ENCODE measurements around the gene TULP4. TPM values are rescaled to one million over a fixed set of nuclear protein-coding genes. Genes with fewer than 3 reads are reported as not detected.

Gene TULP4
- total RNA-seq, 1 experiment from 2014 or later = 105 TPM

- Mint-ChIP-seq H3K27ac (ENCODE audit: unreplicated experiment) (no peak overlapping the region), H3K4me3 (ENCODE audit: low read depth, unreplicated experiment) (no peak overlapping the region), H3K27me3 (ENCODE audit: unreplicated experiment) (peaks cover 13% of the 10 kb centered on the region), H3K4me1 (ENCODE audit: low read depth, unreplicated experiment) (no peaks in the 10 kb centered on the region), H3K36me3 (ENCODE audit: insufficient read depth, unreplicated experiment) (no peaks in the 10 kb centered on the region), H3K9me3 (ENCODE audit: low read depth, unreplicated experiment) (no peaks in the 10 kb centered on the region)
- CTCF ChIA-PET = no interaction called here
- no peak for TF ChIP-seq CTCF (IDR thresholded peaks at IDR 0.05; ENCODE audit: unreplicated experiment)
- intact Hi-C loops (cut with micrococcal nuclease; ENCODE audit: unreplicated experiment) = no loop called here
- no TSS peak for BruUV-seq (replicated peaks)
- DNase-seq = no peak
Observed at GRCh38 chr6:158543606-158544185, 231.4 kb downstream of the TULP4 start.

- Mint-ChIP-seq H3K27ac (ENCODE audit: unreplicated experiment) (no peak overlapping the region), H3K9me3 (ENCODE audit: low read depth, unreplicated experiment) (no peaks in the 10 kb centered on the region), H3K27me3 (ENCODE audit: unreplicated experiment) (peaks cover 13% of the 10 kb centered on the region), H3K4me3 (ENCODE audit: low read depth, unreplicated experiment) (no peak overlapping the region), H3K36me3 (ENCODE audit: insufficient read depth, unreplicated experiment) (no peaks in the 10 kb centered on the region), H3K4me1 (ENCODE audit: low read depth, unreplicated experiment) (no peaks in the 10 kb centered on the region)
- CTCF ChIA-PET = no interaction called here
- intact Hi-C loops (cut with micrococcal nuclease; ENCODE audit: unreplicated experiment) = no loop called here
- DNase-seq = no peak
- TF ChIP-seq CTCF (IDR thresholded peaks at IDR 0.05; ENCODE audit: unreplicated experiment) = no peak
- no TSS peak for BruUV-seq (replicated peaks)
Observed at GRCh38 chr6:158544428-158544827, 232.2 kb downstream of the TULP4 start.

GRCh38 chr6:158545043-158545966 is 233.0 kb downstream of the TULP4 start:
- no peak for TF ChIP-seq CTCF (IDR thresholded peaks at IDR 0.05; ENCODE audit: unreplicated experiment)
- Mint-ChIP-seq H3K4me1 (ENCODE audit: low read depth, unreplicated experiment) (no peaks in the 10 kb centered on the region), H3K27ac (ENCODE audit: unreplicated experiment) (no peak overlapping the region), H3K36me3 (ENCODE audit: insufficient read depth, unreplicated experiment) (no peaks in the 10 kb centered on the region), H3K9me3 (ENCODE audit: low read depth, unreplicated experiment) (no peaks in the 10 kb centered on the region), H3K4me3 (ENCODE audit: low read depth, unreplicated experiment) (no peak overlapping the region), H3K27me3 (ENCODE audit: unreplicated experiment) (peaks cover 13% of the 10 kb centered on the region)
- CTCF ChIA-PET = no interaction called here
- no peak for DNase-seq
- intact Hi-C loops (cut with micrococcal nuclease; ENCODE audit: unreplicated experiment) = no loop called here
- BruUV-seq (replicated peaks) = no TSS peak

GRCh38 chr6:158548418-158549161 is 236.3 kb downstream of the TULP4 start:
- Mint-ChIP-seq H3K4me3 (ENCODE audit: low read depth, unreplicated experiment) (no peak overlapping the region), H3K4me1 (ENCODE audit: low read depth, unreplicated experiment) (no peaks in the 10 kb centered on the region)
- no peak for DNase-seq

More at GRCh38 chr6:158548418-158549161, 236.3 kb downstream of the TULP4 start:
- Mint-ChIP-seq H3K27me3 (ENCODE audit: unreplicated experiment) (peaks cover 13% of the 10 kb centered on the region), H3K36me3 (ENCODE audit: insufficient read depth, unreplicated experiment) (no peaks in the 10 kb centered on the region), H3K9me3 (ENCODE audit: low read depth, unreplicated experiment) (no peaks in the 10 kb centered on the region), H3K27ac (ENCODE audit: unreplicated experiment) (no peak overlapping the region)
- intact Hi-C loops (cut with micrococcal nuclease; ENCODE audit: unreplicated experiment) = no loop called here
- no TSS peak for BruUV-seq (replicated peaks)
- CTCF ChIA-PET = interaction anchor here (0.6 kb wide), 1 partner anchor 60 kb away, joined by 3 read pairs; no protein-coding TSS in a partner anchor
- no peak for TF ChIP-seq CTCF (IDR thresholded peaks at IDR 0.05; ENCODE audit: unreplicated experiment)
